K562 (cell line): Measurements from ENCODE around the gene SYNGR3. TPM values are rescaled to one million over a fixed set of nuclear protein-coding genes. Genes with fewer than 3 reads are reported as not detected.
A peak's percentile ranks its signal among the peaks of the same experiment; 100 is the strongest.

Experiments
- ATAC-seq: fragments of 200-7000 bp; cut with Tn5 transposase; 3 replicates; pipeline ENCODE4 v1.9.1; 2020; ENCODE audit warnings: moderate library complexity
- BruUV-seq: library from RNA; stranded (reverse); fragments of 400-500 nt; replicated peaks from 2 replicates; lab custom pipeline; 2021; lab: Mats Ljungman, UMichigan
- CTCF ChIA-PET: fragments of 300-600 bp; formaldehyde crosslinking; extraction: SDS; loops from one replicate; lab custom pipeline; 2021; ENCODE audit warnings: low intra/inter-chr PET ratio; lab: Yijun Ruan, JAX
- POLR2A ChIA-PET: fragments of 300-600, 350-650 bp; sonication (Branson Sonifier 250); formaldehyde crosslinking; extraction: SDS; loops from one replicate; lab custom pipeline; 2021; ENCODE audit warnings: antibody characterized with exemption, inconsistent platforms; lab: Yijun Ruan, JAX
- DNase-seq, 4 experiments: peaks; one replicate each; pipeline versions ENCODE4 v3.0.0 to v3.0.0-alpha.2; 2011 to 2018; ENCODE audit warnings: low spot score in 3 of 4, mixed read lengths in 3 of 4; ENCODE audit errors: extremely low read depth in 1 of 4
- FAIRE-seq: peaks from 2 replicates; lab custom pipeline; 2011; peaks lifted over from hg19 to GRCh38; lab: Jason Lieb, UNC
- H2AFZ ChIP-seq: 2 replicates; pipeline ENCODE4 v1.6.0; 2011; ENCODE audit warnings: low read depth, low read length, control low read depth, inconsistent platforms
- H3K27ac ChIP-seq: fragments of 200-600 bp; 3 replicates; pipeline ENCODE4 v1.8.0; 2011; ENCODE audit warnings: low read depth, mild to moderate bottlenecking, control low read depth, inconsistent platforms, low read length, moderate library complexity, mixed read lengths; ENCODE audit errors: extremely low read depth
- H3K27me3 ChIP-seq, 2 experiments: fragments of 300-600 bp in 1 of 2; 2 replicates in 1 of 2; 3 replicates in 1 of 2; pipeline versions ENCODE4 v1.6.0 to v1.8.0; 2011; ENCODE audit warnings: inconsistent platforms in 2 of 2, low read length in 2 of 2, mild to moderate bottlenecking in 1 of 2, mixed read lengths in 1 of 2, moderate library complexity in 1 of 2; ENCODE audit not compliant: control insufficient read depth in 2 of 2, insufficient read depth in 2 of 2
- H3K36me3 ChIP-seq: fragments of 300-600 bp; 3 replicates; pipeline ENCODE4 v1.8.0; 2011; ENCODE audit warnings: mild to moderate bottlenecking, low read length, inconsistent platforms; ENCODE audit not compliant: control insufficient read depth, insufficient read depth
- H3K4me1 ChIP-seq, 2 experiments: fragments of 200-600 bp in 1 of 2; replicated peaks in 1 of 2; 2 replicates in 1 of 2; 3 replicates in 1 of 2; pipeline versions ENCODE4 v1.5.1 to v1.8.0; 2011; ENCODE audit warnings: inconsistent platforms in 2 of 2, low read length in 2 of 2, mild to moderate bottlenecking in 1 of 2, mixed read lengths in 1 of 2, moderate library complexity in 1 of 2; ENCODE audit not compliant: control insufficient read depth in 2 of 2, insufficient read depth in 2 of 2
- H3K4me2 ChIP-seq: 2 replicates; pipeline ENCODE4 v1.6.1; 2011; ENCODE audit warnings: low read length, control low read depth, inconsistent platforms, mixed read lengths; ENCODE audit not compliant: insufficient read depth
- H3K4me3 ChIP-seq: fragments of 200-600 bp; sonication (generic), shearing (Covaris generic); 2 replicates; pipeline ENCODE4 v1.5.1; 2016; ENCODE audit warnings: control low read depth, inconsistent platforms
- H3K79me2 ChIP-seq: fragments of 200-600 bp; 3 replicates; pipeline ENCODE4 v1.8.0; 2011; ENCODE audit warnings: low read length, inconsistent platforms; ENCODE audit not compliant: control insufficient read depth, insufficient read depth
- H3K9ac ChIP-seq, 2 experiments: 2 replicates each; pipeline versions ENCODE4 v1.6.0 to v1.6.1; 2011; ENCODE audit warnings: low read depth in 2 of 2, low read length in 2 of 2, control low read depth in 1 of 2, inconsistent platforms in 1 of 2, mild to moderate bottlenecking in 1 of 2, mixed read lengths in 1 of 2; ENCODE audit not compliant: insufficient read depth in 1 of 2
- H3K9me1 ChIP-seq: one replicate; pipeline ENCODE4 v1.6.0; 2011; ENCODE audit warnings: inconsistent platforms, mild to moderate bottlenecking, low read length, moderate library complexity; ENCODE audit not compliant: control insufficient read depth, insufficient read depth
- H3K9me3 ChIP-seq: replicated peaks from 2 replicates; pipeline ENCODE4 v1.5.1; 2011; ENCODE audit warnings: low read depth, low read length, inconsistent platforms; ENCODE audit not compliant: control insufficient read depth, insufficient read depth
- H4K20me1 ChIP-seq: replicated peaks from 2 replicates; pipeline ENCODE4 v1.6.1; 2011; ENCODE audit warnings: low read length, inconsistent platforms, mixed read lengths; ENCODE audit not compliant: control insufficient read depth, insufficient read depth
- BMI1 ChIP-seq: fragments of 150-350 bp; IDR thresholded peaks from 2 replicates; pipeline ENCODE4 v1.6.1; 2014; ENCODE audit warnings: low read length
- EP300 ChIP-seq: IDR thresholded peaks from 2 replicates; pipeline ENCODE4 v1.6.1; 2012; ENCODE audit warnings: low read length, improper control_type of control experiment
- FOXM1 ChIP-seq, 2 experiments: fragments of 450-650 bp in 1 of 2; sonication (generic) in 1 of 2; formaldehyde crosslinking in 1 of 2; IDR thresholded peaks; 2 replicates each; pipeline versions ENCODE4 v1.6.1 to v1.9.0; 2017 to 2022; ENCODE audit warnings: low read depth in 2 of 2, mild to moderate bottlenecking in 2 of 2, missing genetic modification reagents in 1 of 2, moderate library complexity in 1 of 2
- NR2F6 ChIP-seq: fragments of 450-650 bp; formaldehyde crosslinking; IDR thresholded peaks from 2 replicates; pipeline ENCODE4 v1.4.0; 2020; ENCODE audit warnings: mild to moderate bottlenecking
- TSHZ1 ChIP-seq: fragments of 250-450 bp; sonication (Bioruptor Pico); IDR thresholded peaks from 2 replicates; pipeline ENCODE4 v1.4.0; 2020; ENCODE audit warnings: mild to moderate bottlenecking, moderate library complexity
- WGBS: fragments of 100-300 bp; shearing (Covaris generic); methylation state at CpG from one replicate; pipeline ENCODE4 v1.1.6; 2016; ENCODE audit warnings: low coverage, mixed read lengths; ENCODE audit not compliant: insufficient coverage; ENCODE audit errors: missing lambda C conversion rate; 5-methylcytosine and 5-hydroxymethylcytosine counted together
- in situ Hi-C: fragments of 300-500 bp; cut with MboI; formaldehyde crosslinking; loops from 4 replicates; pipeline ENCODE4 v1.15.0; 2018; ENCODE audit warnings: inconsistent platforms, mixed read lengths
- intact Hi-C: fragments of 100-400 bp; cut with micrococcal nuclease; formaldehyde crosslinking; loops from 2 replicates; pipeline ENCODE4 v1.14.2; 2022
- polyA plus RNA-seq, 8 experiments: library from polyadenylated mRNA; depleted of rRNA in 4 of 8; stranded (reverse) in 5 of 8; unstranded in 3 of 8; fragments of >200 nt; fragmentation: Nextera tagmentation in 2 of 8; fragmentation: Illumina TruSeq in 1 of 8; extraction: Ambion mirVana in 2 of 8; extraction: Trizol in 1 of 8; gene quantifications; 2 replicates each; pipeline versions ENCODE4 v1.2.1 to v1.2.3, GENCODE V29; 2011 to 2014; ENCODE audit warnings: inconsistent platforms in 1 of 8, missing spikeins in 1 of 8
- total RNA-seq, 7 experiments: library from RNA; depleted of rRNA in 6 of 7; stranded (reverse); fragments of >200 nt in 6 of 7; fragmentation: Illumina TruSeq in 2 of 7; extraction: Trizol in 2 of 7; gene quantifications; 2 replicates each; pipeline versions ENCODE4 v1.2.1 to v1.2.3, GENCODE V29; 2011 to 2021; ENCODE audit warnings: low replicate concordance in 1 of 7

Gene SYNGR3
- total and polyA plus RNA-seq, 9 of the 15 experiments (the other 6 are each of a cell fraction or from before 2014, with no cell fraction given): 3.7 to 69.2 (median 36.3) TPM

DNA sequence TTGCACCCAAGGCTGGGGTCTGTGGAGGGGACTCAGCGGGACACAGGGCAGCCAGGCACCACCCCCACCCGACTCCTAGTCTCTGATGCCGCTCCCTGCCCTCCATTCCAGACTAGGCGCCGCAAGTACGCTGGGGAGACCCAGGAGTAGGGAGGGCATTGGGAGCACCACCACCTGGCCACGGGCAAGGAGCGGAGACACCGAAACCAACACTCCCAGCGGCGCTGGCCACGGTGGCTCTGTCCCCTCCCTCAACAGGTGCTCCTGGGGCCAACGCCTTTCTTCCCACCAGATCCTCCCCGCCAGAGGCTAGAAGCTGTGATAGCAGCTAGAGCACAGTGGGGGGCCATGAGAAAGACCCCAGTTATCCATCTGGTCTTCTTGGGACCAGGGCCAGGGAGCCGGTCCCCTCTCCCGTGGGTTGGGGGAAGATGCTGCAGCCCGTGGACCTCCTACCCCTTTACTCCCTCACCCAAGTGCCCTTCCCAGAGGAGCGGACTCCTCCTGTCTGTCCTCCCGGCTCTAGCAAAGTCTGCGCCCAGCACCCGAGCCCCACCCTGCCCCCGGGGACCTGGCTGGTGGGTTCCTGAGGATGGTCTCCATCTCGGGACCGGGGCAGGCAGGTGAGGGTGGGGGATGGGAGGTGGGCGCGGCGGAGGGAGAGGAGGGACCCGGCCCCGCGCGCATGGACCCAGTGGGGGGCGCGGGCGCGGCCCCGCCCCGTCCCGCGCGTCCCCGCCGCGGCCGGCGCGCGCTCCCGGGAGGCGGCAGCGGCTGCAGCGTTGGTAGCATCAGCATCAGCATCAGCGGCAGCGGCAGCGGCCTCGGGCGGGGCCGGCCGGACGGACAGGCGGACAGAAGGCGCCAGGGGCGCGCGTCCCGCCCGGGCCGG, at the start of gene SYNGR3 (continued):
- TF ChIP-seq FOXM1 (IDR thresholded peaks at IDR 0.05; ENCODE audit: low read depth) (no peak), FOXM1 (CRISPR knock-in tag; IDR thresholded peaks at IDR 0.05; ENCODE audit: low read depth) (no peak)

DNA sequence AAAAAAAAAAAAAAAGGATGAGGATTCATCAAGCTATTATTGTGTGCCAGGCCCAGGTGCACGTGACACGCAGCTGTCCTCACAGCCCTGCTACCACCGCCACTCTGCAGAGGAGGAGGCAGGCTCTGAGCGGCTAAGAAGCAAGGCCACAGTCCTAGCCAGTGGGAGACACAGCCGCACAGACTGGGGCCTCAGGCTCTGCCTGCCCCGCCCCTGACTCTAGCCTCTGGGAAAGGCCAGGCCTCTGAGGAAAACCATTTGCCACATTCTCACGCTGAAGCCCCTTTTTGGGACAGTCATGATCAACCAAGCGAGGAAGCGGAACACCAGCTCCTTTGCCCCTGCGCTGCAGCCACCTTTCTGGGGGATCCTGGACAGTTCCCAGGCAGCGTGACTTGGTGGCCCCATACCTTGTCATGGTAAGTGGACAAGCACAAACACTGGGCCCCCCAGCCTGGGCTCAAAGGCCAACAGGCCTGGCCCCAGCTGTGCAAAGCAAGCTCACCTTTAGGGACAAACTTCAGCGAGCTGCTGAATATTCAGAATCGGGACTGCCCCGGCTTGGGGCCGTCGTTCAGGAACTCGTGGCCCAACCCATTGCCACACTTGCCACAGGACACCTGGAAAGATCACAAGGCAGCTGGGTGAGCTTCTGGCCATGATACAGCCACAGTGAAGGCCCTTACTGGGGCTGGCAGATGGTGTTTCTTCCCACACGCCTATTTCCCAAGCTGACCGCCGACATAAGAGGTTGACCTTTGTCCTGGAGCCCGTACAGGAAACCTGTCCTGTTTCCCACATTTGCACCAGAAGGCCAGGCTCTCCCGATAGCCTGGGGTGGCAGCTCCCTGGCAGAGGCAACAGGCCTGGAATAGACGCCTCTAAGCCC, 49.3 kb upstream of the SYNGR3 start:
- ChIA-PET CTCF (no interaction called here), POLR2A (interaction anchor here (0.6 to 1.6 kb wide), 8 partner anchors 8 to 333 kb away, joined by 3 to 7 read pairs (median 3); partner anchors contain the start of gene RPS2)
- 91% methylated on average over 22 of the region's 23 CpGs for WGBS
- Histone ChIP-seq H3K4me2 (no peak overlapping the region), H2AFZ (no peak overlapping the region), H3K9me3 (no peaks in the 10 kb centered on the region), H3K27ac (no peak overlapping the region), H4K20me1 (peaks cover 7% of the 10 kb centered on the region), H3K9ac (peak overlapping the region in 1 of 2 experiments; percentile 91; a peak in 2 of 4 replicates), H3K9me1 (peaks cover 8% of the 10 kb centered on the region), H3K36me3 (peaks cover 37% of the 10 kb centered on the region; the same call in 2 of the 3 replicates), H3K4me1 (peaks cover 27 to 60% of the 10 kb centered on the region in 2 experiments), H3K27me3 (no peaks in the 10 kb centered on the region), H3K79me2 (peaks cover 20% of the 10 kb centered on the region), H3K4me3 (no peak overlapping the region)
- DNase-seq (no peak), FAIRE-seq (no peak), ATAC-seq (no peak)
- no TSS peak for BruUV-seq
- TF ChIP-seq TSHZ1 (CRISPR knock-in tag) (no peak), EP300 (no peak), BMI1 (no peak), NR2F6 (no peak)
- intact Hi-C loops: no loop called here
- in situ Hi-C loops: no loop called here
